Neural progenitor cell (in vitro differentiated cells): ENCODE measurements around the gene TMEM225B. TPM values are rescaled to one million over a fixed set of nuclear protein-coding genes. Genes with fewer than 3 reads are reported as not detected.

Experiments used
- DNase-seq: peaks from one replicate; pipeline ENCODE4 v3.0.0-alpha.2; 2016; ENCODE audit warnings: low spot score
- H2AFZ ChIP-seq: fragments of 200-600 bp; sonication (generic); replicated peaks from 2 replicates; pipeline ENCODE4 v1.6.1; 2016; ENCODE audit warnings: antibody characterized with exemption
- H3F3A ChIP-seq: fragments of 200-600 bp; sonication (generic); 2 replicates; pipeline ENCODE4 v1.6.1; 2016; ENCODE audit warnings: antibody characterized with exemption, low read depth
- H3K27ac ChIP-seq: fragments of 200-600 bp; sonication (generic); 2 replicates; pipeline ENCODE4 v1.5.1; 2016; ENCODE audit warnings: mild to moderate bottlenecking
- H3K27me3 ChIP-seq: fragments of 200-600 bp; sonication (generic); 2 replicates; pipeline ENCODE4 v1.6.1; 2016; ENCODE audit warnings: mild to moderate bottlenecking, moderate library complexity
- H3K36me3 ChIP-seq: fragments of 200-600 bp; sonication (generic); 2 replicates; pipeline ENCODE4 v1.5.1; 2016
- H3K4me1 ChIP-seq: fragments of 200-600 bp; sonication (generic); 2 replicates; pipeline ENCODE4 v1.6.1; 2016; ENCODE audit warnings: mixed run types
- H3K4me2 ChIP-seq: fragments of 200-600 bp; sonication (generic); 2 replicates; pipeline ENCODE4 v1.6.1; 2016
- H3K4me3 ChIP-seq: fragments of 200-600 bp; sonication (generic); 2 replicates; pipeline ENCODE4 v1.5.1; 2016
- H3K79me2 ChIP-seq: fragments of 200-600 bp; sonication (generic); 2 replicates; pipeline ENCODE4 v1.6.1; 2016; ENCODE audit warnings: low read depth
- H3K9ac ChIP-seq: fragments of 200-600 bp; sonication (generic); 2 replicates; pipeline ENCODE4 v1.6.1; 2016
- H3K9me3 ChIP-seq: fragments of 200-600 bp; sonication (generic); 2 replicates; pipeline ENCODE4 v1.5.1; 2016; ENCODE audit warnings: low read depth
- H4K20me1 ChIP-seq: fragments of 200-600 bp; sonication (generic); 2 replicates; pipeline ENCODE4 v1.6.1; 2016; ENCODE audit warnings: low read depth
- H3K27ac Mint-ChIP-seq: 3 replicates; pipeline ENCODE4 v1.8.0; 2021; ENCODE audit warnings: mixed read lengths
- H3K27me3 Mint-ChIP-seq: 2 replicates; pipeline ENCODE4 v1.8.0; 2022; ENCODE audit warnings: low read depth, mild to moderate bottlenecking, inconsistent platforms, moderate library complexity, mixed read lengths; ENCODE audit not compliant: insufficient read depth
- H3K36me3 Mint-ChIP-seq: 3 replicates; pipeline ENCODE4 v1.8.0; 2021; ENCODE audit warnings: mixed read lengths
- H3K4me1 Mint-ChIP-seq: 3 replicates; pipeline ENCODE4 v1.8.0; 2021; ENCODE audit warnings: mixed read lengths
- H3K4me3 Mint-ChIP-seq: 3 replicates; pipeline ENCODE4 v1.8.0; 2021; ENCODE audit warnings: mild to moderate bottlenecking, moderate library complexity, mixed read lengths
- H3K9me3 Mint-ChIP-seq: 3 replicates; pipeline ENCODE4 v1.8.0; 2020; ENCODE audit warnings: mixed read lengths
- CTCF ChIP-seq: fragments of 200-600 bp; sonication (generic); IDR thresholded peaks from 2 replicates; pipeline ENCODE4 v1.5.1; 2017; ENCODE audit warnings: antibody characterized with exemption, mild to moderate bottlenecking
- EZH2 ChIP-seq: fragments of 200-600 bp; sonication (generic); IDR thresholded peaks from 2 replicates; pipeline ENCODE4 v1.6.1; 2017; ENCODE audit warnings: antibody characterized with exemption, mild to moderate bottlenecking, moderate library complexity
- EZH2phosphoT487 ChIP-seq: fragments of 200-600 bp; sonication (generic); IDR thresholded peaks from 2 replicates; pipeline ENCODE4 v1.6.1; 2017; ENCODE audit warnings: antibody characterized with exemption
- total RNA-seq: library from RNA; depleted of rRNA; stranded (reverse); fragments of >200 nt; gene quantifications from 2 replicates; pipeline ENCODE4 v1.2.3, GENCODE V29; 2015; ENCODE audit warnings: low replicate concordance

TMEM225B gene
- total RNA-seq, 1 donor from 2014 or later = not detected

GRCh38 chr7:99594948-99595745, 2.9 kb upstream of the TMEM225B start:
- no peak for DNase-seq
- Mint-ChIP-seq H3K4me1 (no peaks in the 10 kb centered on the region), H3K36me3 (no peaks in the 10 kb centered on the region), H3K27ac (no peak overlapping the region), H3K4me3 (no peak overlapping the region), H3K27me3 (no peaks in the 10 kb centered on the region), H3K9me3 (no peaks in the 10 kb centered on the region)
- Histone ChIP-seq H3K9ac (no peak overlapping the region), H3K9me3 (peaks cover 21% of the 10 kb centered on the region), H2AFZ (no peak overlapping the region), H3K4me2 (no peak overlapping the region), H3K4me1 (no peaks in the 10 kb centered on the region), H3K36me3 (no peaks in the 10 kb centered on the region), H3F3A (peaks cover 60% of the 10 kb centered on the region), H3K27ac (no peak overlapping the region), H3K79me2 (no peaks in the 10 kb centered on the region), H3K27me3 (no peaks in the 10 kb centered on the region), H3K4me3 (no peak overlapping the region), H4K20me1 (no peaks in the 10 kb centered on the region)
- TF ChIP-seq EZH2 (no peak), EZH2phosphoT487 (no peak), CTCF (no peak)

- no peaks in the 10 kb centered on the region for H3K4me1 Mint-ChIP-seq
- H3K9me3 Mint-ChIP-seq = no peaks in the 10 kb centered on the region
Observed at GRCh38 chr7:99596408-99596955, 1.6 kb upstream of the TMEM225B start.

GRCh38 chr7:99599836-99600235, 1.8 kb downstream of the TMEM225B start:
- no peak overlapping the region for H3K27ac ChIP-seq
- no peak overlapping the region for H3K4me3 Mint-ChIP-seq
- H3K4me3 ChIP-seq = no peak overlapping the region
- no peaks in the 10 kb centered on the region for H3K4me1 Mint-ChIP-seq
- H3K9me3 Mint-ChIP-seq = no peaks in the 10 kb centered on the region
- no peaks in the 10 kb centered on the region for H3K79me2 ChIP-seq
- H2AFZ ChIP-seq = no peak overlapping the region
- H3K9me3 ChIP-seq = peaks cover 4% of the 10 kb centered on the region
- H3K27me3 ChIP-seq = no peaks in the 10 kb centered on the region
- no peak for DNase-seq
- H3K27ac Mint-ChIP-seq = no peak overlapping the region
- no peak for TF ChIP-seq EZH2
- TF ChIP-seq CTCF = no peak
- TF ChIP-seq EZH2phosphoT487 = no peak
- no peak overlapping the region for H3K9ac ChIP-seq
- no peaks in the 10 kb centered on the region for H3K36me3 Mint-ChIP-seq
- H4K20me1 ChIP-seq = no peaks in the 10 kb centered on the region
- H3K4me1 ChIP-seq = no peaks in the 10 kb centered on the region
- peaks cover 22% of the 10 kb centered on the region for H3F3A ChIP-seq
- H3K36me3 ChIP-seq = no peaks in the 10 kb centered on the region
- H3K4me2 ChIP-seq = no peak overlapping the region
- H3K27me3 Mint-ChIP-seq = peaks cover 5% of the 10 kb centered on the region

More at GRCh38 chr7:99596408-99596955, 1.6 kb upstream of the TMEM225B start:
- no peaks in the 10 kb centered on the region for H3K4me1 ChIP-seq
- H3K36me3 ChIP-seq = no peaks in the 10 kb centered on the region
- no peak overlapping the region for H3K27ac Mint-ChIP-seq
- no peak overlapping the region for H3K4me3 Mint-ChIP-seq
- no peaks in the 10 kb centered on the region for H3K27me3 Mint-ChIP-seq
- no peak overlapping the region for H2AFZ ChIP-seq
- H4K20me1 ChIP-seq = no peaks in the 10 kb centered on the region
- peaks cover 21% of the 10 kb centered on the region for H3K9me3 ChIP-seq
- H3K9ac ChIP-seq = no peak overlapping the region
- H3K4me2 ChIP-seq = no peak overlapping the region
- TF ChIP-seq EZH2phosphoT487 (no peak), EZH2 (no peak), CTCF (no peak)
- peaks cover 49% of the 10 kb centered on the region for H3F3A ChIP-seq
- H3K27ac ChIP-seq = no peak overlapping the region
- H3K4me3 ChIP-seq = no peak overlapping the region
- no peaks in the 10 kb centered on the region for H3K79me2 ChIP-seq
- DNase-seq = no peak
- H3K36me3 Mint-ChIP-seq = no peaks in the 10 kb centered on the region
- H3K27me3 ChIP-seq = no peaks in the 10 kb centered on the region
